ENCODE results near the gene NAA80. TPM values are rescaled to one million over a fixed set of nuclear protein-coding genes. Genes with fewer than 3 reads are reported as not detected.

The NAA80 gene
- total RNA-seq, 1 experiment from 2014 or later, result 15.3 TPM

DNA sequence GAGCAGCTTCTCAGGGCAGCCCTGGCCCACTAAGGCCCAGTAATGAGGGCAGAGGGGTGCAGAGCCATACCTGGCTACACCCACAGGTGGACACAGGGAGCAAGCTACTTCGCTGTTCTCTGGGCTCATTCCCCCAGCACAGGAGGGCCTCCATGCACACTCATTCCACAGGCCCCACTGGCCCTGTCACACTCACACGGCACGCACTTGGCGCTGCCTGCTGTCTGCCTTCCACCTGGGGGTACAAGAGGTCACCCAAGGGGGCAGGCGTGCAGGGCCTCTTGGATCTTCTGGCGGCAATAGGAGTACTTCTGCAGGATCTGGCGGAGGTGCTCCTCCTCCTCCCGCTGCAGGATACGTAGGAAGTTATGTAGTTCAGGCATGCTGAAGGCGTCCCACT, 31.1 kb upstream of the NAA80 start:
- DNase-seq (ENCODE audit: low spot score), result no peak

DNA sequence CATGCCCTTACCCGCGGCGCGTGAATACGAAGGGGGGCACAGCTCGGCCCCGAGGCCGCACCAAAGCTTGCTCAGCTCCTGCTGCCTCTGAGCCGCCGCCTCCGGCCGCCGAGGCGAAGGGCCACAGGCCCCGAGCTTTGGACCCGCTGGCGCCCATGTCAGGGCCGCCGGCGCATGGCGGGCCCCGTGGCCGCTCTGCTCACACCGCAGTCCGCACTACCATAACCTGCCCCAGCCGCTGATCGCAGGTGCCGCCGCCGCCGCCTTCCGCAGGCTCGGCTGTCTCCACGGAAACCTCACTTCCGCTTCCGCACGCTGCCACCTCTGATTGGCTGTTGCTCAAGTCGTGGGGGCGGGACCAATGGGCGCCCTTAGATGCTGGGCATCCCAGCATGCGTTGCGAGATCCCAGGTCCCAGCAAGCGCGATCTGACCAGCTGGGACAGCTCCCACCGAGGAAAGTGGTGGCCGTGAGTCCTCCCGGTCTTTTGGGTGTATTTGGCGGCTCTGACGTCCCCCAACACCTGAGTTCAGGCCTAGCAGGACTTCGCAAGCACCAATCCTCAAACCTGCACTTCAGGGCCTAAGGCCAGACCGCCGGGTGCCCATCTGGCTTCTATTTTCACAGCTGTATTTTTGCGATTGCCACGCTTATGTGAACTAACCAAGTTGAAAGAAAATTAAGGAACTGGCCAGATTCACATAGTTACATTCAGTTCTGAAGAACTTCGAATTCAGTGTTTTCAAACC, 28.9 kb upstream of the NAA80 start, which contains the start of gene TUSC2:
TSS of gene TUSC2 (minus strand) at position 281 of the 749 bp plus-strand sequence. CDS start at position 157, 124 bp downstream.
- DNase-seq (ENCODE audit: low spot score), result peak; percentile 92

DNA sequence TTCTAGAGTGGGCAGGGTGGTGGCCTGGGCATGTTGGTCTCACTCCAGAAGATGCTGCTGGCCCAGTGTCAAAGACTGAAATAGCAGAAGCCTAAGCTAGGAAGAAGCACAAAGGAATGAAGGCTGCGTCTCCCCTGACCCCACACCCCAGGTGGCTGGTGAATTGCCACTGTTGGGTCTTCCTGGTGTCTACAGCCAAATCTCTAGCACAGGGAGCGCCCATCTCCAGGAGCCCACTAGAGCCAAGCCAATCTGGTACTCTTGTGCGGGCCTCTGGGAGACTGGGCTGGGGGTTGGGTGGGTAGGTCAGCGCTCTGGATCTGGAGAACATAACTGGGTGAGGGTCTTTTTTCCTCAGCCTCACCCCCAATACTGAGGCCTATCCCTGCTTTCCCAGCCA, 27.9 kb upstream of the NAA80 start:
- DNase-seq (ENCODE audit: low spot score), result no peak

DNA sequence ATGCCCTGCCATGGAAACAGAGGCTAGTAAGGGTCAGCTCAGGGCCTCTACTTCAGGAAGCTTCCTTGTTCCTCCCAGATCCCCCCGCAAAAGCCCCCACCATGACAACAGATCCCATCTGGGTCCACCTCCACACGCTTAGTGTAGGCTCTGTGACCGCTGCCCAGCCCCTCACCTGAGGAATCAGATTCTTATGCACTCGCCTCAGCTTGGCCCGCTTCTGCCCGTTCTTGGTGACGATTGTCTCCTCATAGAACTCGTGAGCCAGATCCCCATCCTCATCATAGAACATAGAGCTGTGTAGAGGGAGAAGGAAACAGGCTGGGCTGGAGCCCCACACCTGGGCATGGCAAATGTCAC, 27.0 kb upstream of the NAA80 start:
- no peak for DNase-seq (ENCODE audit: low spot score)

DNA sequence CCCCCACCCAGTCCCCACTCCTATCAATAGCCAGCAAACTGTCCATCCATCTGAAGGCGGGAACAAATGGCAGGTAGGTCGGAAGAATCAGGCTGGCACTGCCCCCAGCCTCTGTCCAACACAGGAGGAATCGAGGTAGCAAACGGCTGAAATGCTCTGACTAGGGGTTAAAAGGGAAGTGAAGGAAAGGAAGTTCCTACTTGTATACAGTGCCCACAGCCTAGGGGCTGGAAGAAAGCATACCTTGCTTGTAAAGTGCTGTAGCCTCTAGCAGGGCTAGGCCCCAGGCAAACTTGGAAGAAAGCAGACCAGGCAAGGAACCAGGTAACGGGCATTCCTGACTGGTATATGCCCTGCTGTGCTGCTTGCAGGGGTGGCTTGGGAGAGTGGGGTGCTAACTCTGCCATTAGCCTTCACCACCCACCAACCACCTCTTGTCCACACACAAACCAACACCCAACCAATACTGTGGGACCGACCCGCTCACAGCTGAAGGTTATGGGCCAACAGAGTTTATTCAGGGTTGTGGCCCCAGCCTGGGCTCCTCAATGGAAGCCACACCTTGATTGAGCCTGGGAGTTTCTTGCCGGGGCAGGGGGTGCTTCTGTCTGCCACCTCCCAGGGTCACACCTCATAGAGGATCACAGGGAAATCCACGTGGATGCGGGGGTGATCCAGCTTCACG, 26.4 kb upstream of the NAA80 start:
- no peak for DNase-seq (ENCODE audit: low spot score)

DNA sequence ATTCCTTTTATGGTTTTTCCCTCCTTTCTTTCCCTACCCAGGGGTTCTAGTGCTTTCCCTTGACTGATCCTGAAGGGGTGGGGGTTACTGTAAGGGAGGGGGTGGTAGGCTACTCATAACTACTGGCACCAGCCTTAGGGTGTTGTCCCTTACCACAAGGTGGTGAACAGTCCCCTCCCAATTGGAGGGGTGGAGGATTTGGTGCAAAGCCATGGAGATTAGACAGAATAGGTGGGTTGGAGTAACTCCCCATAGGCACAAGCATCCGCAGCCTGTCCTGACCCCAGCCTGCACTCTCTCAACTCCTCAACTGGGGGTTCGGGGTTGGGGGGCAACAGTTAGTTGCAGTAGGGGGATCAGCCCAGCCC, 25.9 kb upstream of the NAA80 start:
- no peak for DNase-seq (ENCODE audit: low spot score)

DNA sequence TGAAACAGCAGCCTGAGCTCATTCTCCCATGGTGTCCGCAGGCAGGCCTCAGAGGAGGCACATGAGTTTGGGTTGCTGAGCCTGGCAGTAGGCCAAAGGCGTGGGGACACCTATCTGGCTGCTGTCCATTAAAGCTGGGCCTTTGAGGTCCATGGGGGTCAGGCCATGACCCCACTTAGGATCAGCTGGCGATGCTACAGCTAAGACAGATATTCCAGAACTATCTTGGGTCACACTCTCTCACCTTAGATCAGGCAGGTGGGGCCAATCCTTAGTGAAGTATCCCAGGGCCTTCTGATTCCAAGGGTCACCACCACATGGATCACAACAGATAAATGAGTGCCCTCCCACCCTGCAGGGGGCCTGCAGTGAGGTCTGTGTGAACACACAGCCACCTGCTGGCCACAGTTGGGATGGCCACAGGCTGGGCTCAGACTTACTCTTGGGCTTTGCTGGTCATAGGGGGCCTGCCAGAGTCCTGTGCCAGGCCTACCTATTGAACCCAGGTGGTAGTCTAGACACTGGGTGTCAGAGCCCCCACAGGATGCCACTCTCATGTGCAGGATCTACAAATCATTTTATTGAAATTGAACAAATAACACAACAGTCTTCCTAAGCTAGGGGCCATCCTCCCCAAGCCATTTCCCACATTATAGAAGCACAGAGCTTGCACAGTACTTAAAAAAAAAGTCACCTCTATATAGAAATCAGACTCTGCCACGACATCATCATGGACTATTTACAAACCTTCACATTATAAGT, 25.3 kb upstream of the NAA80 start:
- DNase-seq (ENCODE audit: low spot score), result peak; percentile 63

DNA sequence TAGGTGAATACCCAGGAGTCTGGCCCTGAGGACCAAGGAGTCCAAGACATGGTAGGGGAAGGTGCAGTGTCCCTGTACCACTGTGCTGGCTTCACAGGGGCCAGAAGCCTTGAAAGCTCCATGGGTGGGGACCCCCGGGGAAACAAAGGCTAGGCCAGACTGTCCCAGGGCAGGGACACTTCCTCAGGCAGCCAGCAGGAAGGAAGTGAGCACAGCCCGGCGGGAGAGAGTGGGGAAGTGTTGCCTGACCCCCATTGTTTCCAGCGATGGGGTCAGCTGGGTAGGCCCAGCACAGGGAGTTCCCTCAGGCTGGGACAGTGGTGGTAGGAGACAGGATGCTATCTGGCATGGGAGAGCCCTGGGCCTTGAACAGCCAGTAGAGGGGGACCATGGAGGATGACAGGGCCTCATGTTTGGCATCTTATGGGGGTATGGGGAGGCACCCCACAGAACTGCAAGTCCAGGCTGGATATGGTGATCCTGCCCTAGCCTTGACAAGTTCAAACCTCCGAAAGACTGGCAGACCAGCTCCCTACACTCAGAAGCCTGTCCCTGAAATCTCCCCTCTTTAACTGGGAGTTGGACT, 24.5 kb upstream of the NAA80 start:
- no peak for DNase-seq (ENCODE audit: low spot score)

DNA sequence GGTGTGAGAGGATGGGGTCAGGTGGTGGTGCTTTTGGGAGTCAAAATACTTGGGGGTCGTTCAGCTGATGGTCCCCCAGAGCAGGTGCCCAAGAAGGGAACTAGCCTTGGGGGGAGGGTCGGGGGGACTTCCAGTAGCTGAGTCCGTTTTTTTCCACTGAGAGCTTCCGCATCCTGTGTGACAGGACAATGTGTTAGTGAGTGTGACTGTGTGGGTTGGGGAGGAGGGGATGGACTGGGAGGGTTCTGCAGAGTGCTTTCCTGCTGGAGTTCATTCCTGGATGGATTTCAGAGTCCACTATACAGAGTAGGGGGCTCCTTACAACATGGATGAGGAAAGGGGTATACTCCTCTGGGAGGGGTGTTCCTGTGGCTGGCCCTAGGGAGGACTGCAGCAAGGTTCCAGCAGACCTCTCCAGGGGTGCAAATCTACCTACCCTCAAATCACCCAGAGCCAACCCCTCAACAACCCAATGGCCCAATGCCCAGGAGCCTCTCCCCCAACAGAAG, 23.9 kb upstream of the NAA80 start:
- DNase-seq (ENCODE audit: low spot score), result no peak

DNA sequence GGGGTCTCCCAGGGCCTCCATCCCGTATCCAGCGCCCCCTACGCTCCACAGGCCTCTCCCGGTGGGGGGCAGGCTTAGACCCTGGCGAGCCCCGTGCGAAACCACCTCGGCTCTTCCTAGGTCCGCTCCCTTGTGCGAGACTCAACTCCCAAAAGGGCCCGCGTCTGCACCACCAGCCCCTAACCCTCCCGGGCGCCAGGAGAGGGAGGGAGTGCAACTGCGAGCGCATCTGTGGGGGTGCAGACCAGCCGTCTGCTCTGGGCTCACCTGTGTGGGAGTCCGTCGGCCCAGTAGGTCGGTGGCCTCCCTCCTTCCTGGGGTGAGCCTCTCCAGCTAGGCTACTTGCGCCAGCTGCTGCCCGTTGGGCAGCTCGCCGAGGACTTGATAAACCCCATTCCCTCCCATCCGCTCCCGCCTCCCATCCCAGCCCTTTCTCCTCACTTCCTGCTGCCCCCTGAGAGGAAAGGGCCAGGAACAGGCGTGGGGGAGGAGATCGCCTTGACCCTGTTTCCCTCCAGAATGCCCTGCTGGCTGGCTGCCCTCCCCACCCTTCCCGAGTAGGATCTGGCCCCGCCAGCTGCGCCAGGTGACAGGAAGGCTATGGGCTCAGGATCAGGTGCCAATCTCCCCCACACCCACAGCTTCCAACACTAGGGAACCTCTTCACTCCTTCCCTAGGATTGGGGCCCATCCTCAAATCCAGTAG, 23.3 kb upstream of the NAA80 start, which contains the start of gene HYAL2:
TSS of gene HYAL2 (minus strand) at position 360 of the 706 bp plus-strand sequence. CDS start 2,256 bp downstream, outside the sequence.
- DNase-seq (ENCODE audit: low spot score), result peak; percentile 36

DNA sequence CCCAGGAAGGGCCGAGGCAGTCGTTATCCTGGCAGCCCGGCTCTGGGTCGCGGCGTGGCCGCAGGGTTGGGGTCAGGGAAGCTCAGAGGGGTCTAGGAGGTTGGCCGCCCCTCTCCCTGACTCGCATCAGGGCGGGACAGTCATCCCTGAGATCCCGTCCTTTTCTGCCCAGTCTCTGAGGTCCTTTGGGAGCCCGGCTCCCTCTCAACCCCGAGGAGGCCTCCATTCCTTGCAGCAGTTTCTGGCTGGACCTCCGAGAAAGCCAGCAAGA, 22.8 kb upstream of the NAA80 start:
- DNase-seq (ENCODE audit: low spot score), result no peak

DNA sequence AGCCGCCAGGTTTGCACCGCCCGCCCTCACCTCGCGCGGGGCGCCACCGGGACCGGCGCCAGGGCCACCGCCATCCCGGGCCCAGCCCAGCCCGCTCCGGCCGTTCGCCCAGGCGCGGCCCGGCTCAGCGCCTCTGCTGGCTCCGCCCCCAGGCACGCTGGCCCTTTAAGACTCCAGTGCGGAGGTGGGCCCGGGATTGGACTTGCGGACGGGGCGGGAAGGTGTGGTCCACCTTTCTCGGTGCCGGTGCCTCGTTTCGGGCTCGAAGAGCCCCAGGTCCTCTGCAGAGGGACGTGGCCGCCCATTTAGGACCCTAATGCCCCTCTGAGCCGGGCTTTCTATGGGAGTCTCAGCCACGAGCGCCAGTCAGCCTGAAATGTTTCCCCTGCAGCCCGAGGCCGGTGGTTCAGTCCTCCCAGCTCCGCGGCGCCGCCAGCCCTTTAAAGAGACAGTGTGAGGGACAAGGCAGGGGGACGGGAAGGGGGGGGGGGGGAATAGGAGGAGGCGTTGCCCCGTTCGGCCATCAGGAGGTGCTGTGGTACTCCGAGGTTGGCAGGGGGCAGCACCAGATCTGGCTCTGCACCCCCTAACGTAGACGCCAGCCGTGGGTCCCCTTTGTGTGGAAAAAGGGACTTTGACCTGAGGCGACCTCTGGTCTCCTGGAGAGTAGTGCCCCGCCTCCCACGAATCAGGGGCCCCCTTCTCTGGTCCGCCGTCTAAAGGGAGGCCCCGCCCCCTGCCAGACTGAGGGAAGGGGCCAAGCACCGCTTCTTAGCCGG, 22.3 kb upstream of the NAA80 start:
- DNase-seq (ENCODE audit: low spot score), result peak; percentile 83

DNA sequence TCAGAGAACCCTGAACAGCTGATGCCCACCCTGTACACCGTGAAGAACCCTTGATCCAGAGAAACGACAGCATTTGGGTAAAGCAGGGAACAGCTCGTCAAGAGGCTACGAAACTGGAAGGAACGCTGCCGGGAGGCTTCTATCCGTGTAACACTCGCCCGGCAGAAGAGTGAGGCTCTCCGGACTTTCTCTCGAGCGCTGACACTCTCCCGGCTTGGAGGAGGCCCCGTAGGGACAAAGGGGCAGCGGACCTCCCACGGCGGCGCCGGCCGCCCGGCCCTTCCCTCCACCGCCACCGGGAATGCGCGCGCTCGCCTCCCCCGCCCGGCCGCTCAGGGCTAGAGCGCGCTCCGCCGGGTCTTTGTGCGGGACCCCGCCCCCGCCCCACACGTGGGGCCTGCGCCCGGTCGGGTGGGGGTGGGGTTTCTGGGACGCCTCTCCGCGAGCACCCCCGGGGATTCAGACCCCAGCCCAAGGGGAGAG, 21.7 kb upstream of the NAA80 start:
- DNase-seq (ENCODE audit: low spot score), result peak; percentile 52

DNA sequence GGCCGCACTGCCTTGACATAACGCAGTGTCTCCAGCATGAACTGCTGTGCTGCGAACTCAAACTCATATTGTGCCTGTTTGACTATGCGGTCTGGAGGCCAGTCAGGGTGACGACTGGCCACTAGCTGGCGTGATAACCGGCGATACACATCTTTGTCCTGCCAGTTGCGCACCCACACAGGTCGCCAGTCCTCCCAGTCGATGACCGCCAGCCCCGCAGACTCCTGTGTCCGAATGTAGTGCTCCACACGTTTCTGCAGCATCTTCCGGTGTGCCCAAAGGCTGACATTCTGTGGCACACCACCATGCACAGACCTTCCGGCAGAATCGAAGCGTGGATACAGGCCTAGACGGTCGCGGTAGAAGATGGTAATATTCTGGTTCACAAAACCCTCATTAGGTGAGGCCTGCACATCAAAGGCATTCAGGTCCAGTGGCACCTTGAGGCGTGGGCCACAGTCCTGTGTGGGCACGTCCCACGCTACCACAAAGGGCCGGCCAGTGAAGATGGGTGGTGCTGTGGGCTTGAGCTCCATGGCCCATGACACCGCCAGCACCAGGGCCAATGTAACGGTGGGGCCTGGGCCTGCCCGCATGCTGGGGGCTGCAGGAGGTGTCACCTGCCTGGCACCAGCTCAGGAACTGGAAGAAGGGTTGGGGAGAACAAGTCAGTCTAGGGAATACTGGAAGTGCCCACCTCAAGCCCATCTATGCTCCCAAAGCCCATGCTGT, 20.9 kb upstream of the NAA80 start:
- no peak for DNase-seq (ENCODE audit: low spot score)

DNA sequence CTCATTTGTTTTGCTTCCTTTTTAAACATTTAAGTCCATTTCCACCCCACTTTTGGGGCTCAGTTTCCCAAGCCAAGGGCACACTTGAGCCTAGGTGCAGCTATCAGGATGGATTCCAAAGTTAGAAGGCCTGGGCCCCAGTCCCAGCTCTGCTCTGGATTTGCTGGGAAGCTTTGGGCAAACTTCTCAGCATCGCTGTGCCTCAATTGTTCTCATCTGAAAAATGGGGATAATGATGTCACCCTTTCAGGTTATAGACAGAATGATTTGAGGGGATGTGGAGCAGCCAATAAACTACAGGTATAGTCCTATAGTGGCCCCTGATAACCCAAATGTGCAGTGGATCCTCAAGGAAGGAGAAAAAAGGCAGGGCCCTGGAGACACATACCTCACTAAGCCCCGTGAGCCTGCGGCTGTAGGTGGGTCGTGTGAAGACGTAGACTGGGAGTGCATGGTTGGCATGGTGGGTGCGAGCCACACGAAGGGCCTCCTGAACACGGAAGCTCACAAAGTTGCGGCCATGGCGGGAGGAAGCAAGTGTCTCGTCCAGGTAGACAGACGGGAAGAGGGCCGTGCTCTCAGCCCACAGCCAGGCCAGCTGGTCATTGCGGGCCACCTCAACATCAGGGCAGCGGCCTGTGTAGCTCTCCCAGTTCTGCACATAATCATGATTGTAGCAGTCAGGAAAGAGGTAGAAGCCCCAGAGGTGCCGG, 20.1 kb upstream of the NAA80 start:
- DNase-seq (ENCODE audit: low spot score), result no peak

DNA sequence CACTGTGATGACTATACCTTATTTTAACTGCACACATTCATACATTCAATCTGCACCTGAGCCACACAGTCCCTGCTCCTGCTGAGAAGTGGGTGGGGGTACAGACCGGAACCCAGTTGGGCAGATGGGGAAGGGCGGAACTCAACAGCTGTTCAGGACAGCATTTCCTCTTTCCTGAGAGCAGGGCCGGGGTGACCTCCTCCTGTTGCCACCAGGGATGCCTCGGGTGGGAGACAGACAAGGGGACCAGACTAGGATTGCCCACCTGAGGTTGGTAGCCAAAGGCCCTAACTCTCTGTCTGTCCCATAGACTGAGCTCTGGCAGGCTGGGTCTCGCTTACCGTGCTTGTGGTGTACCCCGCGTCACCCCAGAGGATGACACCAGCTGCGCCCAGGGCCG, 19.4 kb upstream of the NAA80 start:
- DNase-seq (ENCODE audit: low spot score), result no peak

DNA sequence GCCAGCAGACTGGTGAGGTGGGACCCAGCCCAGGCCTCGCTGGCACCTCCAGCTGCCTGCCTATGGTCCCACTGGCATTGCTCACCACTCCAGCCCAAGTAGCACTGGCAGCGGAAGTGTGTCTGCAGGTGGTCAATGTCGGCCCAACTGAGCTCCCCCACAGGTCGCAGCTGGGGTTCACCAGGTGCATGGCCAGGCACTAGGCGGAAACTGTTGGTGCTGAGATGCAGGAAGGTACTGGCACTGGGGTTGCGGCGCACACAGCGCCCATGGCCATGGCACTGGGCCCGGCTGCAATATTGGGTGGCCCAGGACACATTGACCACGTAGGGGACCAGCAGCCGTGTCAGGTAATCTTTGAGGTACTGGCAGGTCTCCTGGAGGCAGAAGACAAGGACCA, 19.0 kb upstream of the NAA80 start:
- DNase-seq (ENCODE audit: low spot score), result no peak

DNA sequence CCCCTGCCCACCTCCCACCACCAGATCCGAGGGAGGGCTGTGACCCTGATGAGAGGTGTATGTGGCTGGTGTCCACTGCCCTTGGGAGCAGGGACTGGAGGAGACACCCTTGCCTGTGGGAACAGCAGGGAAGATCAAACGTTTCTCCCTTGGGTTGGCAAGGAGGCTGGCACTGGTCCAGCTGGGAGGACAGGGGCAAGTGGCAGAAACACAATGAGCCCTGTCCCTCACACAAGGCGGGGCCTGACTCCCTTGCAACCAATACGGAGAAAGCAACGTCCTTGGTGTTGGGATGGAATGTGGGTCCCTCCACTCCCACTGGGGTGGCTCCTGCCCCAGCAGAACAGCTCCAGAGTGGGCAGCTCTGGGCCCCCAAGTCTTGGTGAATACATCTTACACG, 18.1 kb upstream of the NAA80 start:
- peak; percentile 71 for DNase-seq (ENCODE audit: low spot score)

DNA sequence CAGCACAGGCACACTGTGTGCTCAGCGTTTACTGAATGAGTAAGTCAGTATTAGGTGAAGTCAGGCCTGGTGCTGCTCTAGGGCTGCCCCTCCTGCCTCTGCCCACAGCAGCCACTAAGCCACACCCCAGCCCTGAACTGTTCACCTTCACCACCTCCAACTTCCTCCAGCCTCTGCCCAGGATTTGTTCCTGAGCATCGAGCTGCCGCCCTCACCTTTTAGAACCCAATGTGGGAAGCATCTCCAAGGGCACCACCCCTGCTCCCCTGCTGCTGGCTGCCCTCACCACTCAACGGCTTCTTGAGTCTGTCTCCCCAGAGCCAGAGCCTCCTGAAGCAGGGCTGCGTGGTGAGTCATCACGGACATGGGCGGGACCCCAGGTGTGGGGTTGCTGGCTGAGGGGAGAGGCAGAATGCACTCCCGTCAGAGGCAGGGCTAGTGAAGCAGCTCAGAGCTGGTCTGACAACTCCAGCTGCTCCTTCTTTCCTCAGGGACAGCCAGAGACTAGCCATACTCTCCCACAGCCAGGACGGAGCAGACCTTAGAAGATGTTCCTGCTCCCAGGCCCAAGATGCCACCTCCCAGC, 17.5 kb upstream of the NAA80 start:
- DNase-seq (ENCODE audit: low spot score), result peak; percentile 91

Measured in HT-29 (cell line).